GM18520 (cell line): ENCODE measurements around the gene DOCK9.

Source experiments
- ATAC-seq: cut with Tn5 transposase; IDR thresholded peaks from one replicate; pipeline ENCODE4 v1.9.1; 2021; ENCODE audit not compliant: unreplicated experiment

DOCK9 gene

DNA sequence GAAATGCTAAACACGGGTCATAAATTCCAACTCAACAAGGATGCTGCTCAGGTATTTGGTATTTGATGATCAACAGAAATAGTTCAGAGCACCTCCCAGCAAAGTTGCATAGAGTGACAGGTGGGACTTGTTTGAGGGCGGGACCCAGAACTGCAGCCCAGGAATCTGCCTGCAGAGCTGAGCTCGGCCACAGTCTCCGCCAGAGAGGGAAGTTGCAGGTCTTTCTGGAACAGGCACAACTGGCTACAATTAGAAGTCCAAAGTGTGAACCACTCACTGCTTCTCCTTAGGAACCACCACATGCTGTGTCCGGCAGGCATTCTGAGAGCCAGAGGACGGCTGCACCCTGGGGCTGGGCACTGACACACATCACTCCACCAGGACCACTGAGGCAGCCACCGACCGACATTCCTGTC lies 226.5 kb downstream of the DOCK9 start:
- ATAC-seq = no peak

GRCh38 chr13:98749501-98749900 lies 228.4 kb downstream of the DOCK9 start:
- ATAC-seq = no peak

DNA sequence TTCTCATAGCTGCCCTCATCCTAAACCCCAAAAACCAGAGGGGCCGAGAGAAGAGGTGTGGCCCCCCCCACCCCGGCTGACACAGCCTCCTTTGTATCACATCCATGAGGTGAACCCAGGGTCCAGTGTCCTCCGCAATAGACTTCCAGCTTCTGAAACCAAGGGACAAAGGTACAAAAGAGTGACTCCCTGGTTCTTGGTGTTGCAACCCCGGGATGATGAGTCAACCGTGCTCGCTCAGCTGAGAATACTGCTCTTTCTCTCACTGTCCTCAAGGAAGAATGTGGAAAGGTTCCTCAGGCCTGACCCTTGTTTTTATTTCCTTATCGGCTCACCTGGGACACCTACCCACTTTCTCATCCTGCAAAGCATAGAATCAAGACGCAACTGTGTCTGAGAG lies 230.9 kb downstream of the DOCK9 start:
- ATAC-seq = no peak
